Urinary bladder (tissue), 4 donors: ENCODE results near the gene RPA3. TPM values are rescaled to one million over a fixed set of nuclear protein-coding genes. Genes with fewer than 3 reads are reported as not detected.

Experiments
- DNase-seq: peaks from one replicate; pipeline ENCODE4 v3.0.0-alpha.2; 2015; ENCODE audit errors: extremely low spot score
- H3K27ac ChIP-seq: one replicate; pipeline ENCODE4 v1.5.1; 2013; ENCODE audit warnings: low read depth, mild to moderate bottlenecking, moderate library complexity
- H3K36me3 ChIP-seq: one replicate; pipeline ENCODE4 v1.6.1; 2013; ENCODE audit warnings: mild to moderate bottlenecking, moderate library complexity; ENCODE audit not compliant: insufficient read depth
- H3K4me1 ChIP-seq: one replicate; pipeline ENCODE4 v1.6.1; 2013; ENCODE audit warnings: mild to moderate bottlenecking, moderate library complexity; ENCODE audit not compliant: insufficient read depth
- H3K4me3 ChIP-seq: one replicate; pipeline ENCODE4 v1.5.1; 2013; ENCODE audit warnings: low read depth, low read length
- WGBS: extraction: QIAGEN DNeasy Blood & Tissue Kit; methylation state at CpG from one replicate; pipeline ENCODE4 v1.1.7; 2013; 5-methylcytosine and 5-hydroxymethylcytosine counted together
- polyA plus RNA-seq: library from polyadenylated mRNA; stranded (reverse); fragments of 200-250 nt; gene quantifications from one replicate; pipeline ENCODE4 v1.2.3, GENCODE V29; 2013
- total RNA-seq: library from RNA; depleted of rRNA; stranded (reverse); fragments of >200 nt; gene quantifications from one replicate; pipeline ENCODE4 v1.2.3, GENCODE V29; 2014
- donor health status: healthy with polysubstance abuse.
- donor health status: healthy.

The RPA3 gene
- total and polyA plus RNA-seq, 2 donors, result 18.3 to 21.6 TPM

DNA sequence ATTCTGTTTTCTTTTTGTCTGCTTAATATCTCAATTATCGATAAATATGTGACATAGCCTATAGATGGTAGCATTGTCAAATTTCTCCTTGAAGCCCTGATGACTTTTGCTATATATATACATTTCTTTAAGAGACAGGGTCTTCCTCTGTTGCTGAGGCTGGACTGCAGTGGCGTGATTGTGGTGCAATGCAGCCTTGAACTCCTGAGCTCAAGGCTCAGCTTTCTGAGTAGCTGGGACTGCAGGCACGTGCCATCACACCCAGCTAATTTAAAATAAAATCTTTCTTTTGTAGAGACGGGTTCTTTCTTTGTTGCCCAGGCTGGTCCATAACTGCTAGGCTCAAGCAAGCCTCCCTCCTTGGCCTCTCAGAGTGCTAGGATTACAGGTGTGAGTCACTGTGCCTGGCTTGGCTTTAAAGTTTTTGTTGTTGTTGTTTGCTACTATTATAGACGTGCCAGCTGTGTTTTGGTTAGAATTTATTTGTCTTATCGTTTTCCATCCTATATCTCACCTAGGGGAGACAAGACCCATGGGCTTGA is 70.8 kb downstream of the RPA3 start:
- Histone ChIP-seq H3K36me3 (no peaks in the 10 kb centered on the region), H3K4me1 (no peaks in the 10 kb centered on the region), H3K4me3 (no peak overlapping the region), H3K27ac (no peak overlapping the region)
- WGBS, result 68% methylated on average over 6 of the region's 6 CpGs
- no peak for DNase-seq

DNA sequence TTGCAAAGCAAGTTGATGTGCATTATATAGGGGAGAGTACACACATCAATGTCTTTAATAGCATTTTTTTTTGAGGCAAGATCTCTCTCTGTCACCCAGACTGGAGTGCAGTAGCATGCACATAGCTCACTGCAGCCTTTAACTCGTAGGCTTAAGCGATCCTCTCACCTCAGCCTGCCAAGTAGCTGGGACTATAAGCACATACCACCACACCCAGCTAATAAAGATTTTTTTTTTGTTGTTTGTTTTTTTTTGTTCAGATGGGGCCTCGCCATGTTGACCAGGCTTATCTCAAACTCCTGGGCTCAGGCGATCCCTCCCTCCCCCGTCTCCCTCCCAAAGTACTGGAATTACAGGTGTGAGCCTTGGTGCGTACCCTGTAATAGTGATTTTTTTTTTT is 76.3 kb downstream of the RPA3 start:
- no peaks in the 10 kb centered on the region for H3K4me1 ChIP-seq
- WGBS, result 87% methylated on average over 6 of the region's 6 CpGs
- H3K36me3 ChIP-seq, result no peaks in the 10 kb centered on the region
- no peak for DNase-seq
- no peak overlapping the region for H3K4me3 ChIP-seq
- no peak overlapping the region for H3K27ac ChIP-seq

DNA sequence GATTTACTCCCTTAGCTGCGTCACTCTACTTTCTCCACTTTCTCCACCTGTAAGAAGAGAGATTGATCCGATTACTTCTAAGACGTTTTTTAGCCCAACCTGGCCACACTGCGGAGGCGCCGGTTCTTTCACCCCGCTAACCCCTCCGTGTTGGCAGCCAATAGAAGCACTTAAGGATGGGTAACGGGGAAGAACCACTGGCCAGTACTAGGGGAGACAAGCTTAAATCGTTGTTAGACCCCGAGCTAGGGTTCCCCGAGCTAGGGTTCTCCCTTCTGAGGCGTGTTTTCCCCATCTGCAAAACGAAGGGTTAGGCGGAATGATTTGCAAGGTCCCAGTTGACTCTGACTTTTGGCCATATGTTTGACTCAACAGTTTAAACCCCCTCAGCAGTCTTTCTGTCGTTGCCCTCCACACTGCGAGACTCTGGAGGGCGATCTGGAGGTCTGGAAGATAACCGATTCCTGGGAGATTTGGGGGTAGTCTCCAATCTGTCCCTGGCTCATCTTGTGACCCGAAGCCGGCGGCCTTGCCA is 77.2 kb downstream of the RPA3 start:
- Histone ChIP-seq H3K4me3 (peak overlapping the region; percentile 73), H3K27ac (peak overlapping the region; percentile 68), H3K4me1 (no peaks in the 10 kb centered on the region), H3K36me3 (no peaks in the 10 kb centered on the region)
- WGBS, result 4% methylated on average over 22 of the region's 22 CpGs
- DNase-seq, result no peak

DNA sequence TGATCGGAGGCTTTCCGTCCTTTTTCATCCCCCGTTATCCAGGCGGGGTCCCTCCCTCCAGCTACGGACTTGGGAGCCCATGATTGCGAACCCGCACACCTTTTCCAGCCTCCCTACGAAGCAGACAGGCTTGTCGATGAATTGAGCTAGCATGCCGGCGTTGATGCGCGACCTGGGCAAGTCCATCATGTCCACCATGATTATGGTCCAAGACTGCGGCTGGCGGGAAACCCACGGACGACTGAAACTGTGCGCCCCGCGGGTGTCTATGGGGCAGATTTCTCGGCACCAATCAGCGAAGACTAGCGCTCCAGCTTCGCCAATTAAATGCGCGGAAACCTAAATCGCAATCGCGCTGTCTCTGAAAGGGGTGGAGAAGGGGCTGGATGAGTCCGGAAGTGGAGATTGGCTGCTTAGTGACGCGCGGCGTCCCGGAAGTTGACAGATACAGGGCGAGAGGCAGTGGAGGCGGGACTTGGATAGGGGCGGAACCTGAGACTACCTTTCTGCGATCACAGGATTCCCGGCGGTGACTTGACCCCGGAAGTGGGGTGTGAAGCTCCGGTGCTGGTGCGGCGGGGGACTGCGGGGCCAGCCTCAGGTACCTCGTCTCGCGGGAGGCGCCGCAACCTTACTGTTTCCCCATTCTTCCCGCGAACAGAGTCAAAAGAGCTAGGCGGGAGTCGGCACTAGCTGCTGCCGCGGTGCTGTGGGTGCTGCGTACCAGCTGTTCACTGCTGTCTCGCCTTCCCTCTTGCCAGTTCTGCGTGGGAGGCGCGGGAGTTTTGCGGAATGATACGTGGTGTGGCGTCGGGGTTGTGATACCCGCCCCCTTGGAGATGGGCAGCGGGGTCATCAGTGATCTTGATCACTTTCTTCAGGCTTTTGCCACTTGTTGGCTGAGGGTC is 77.9 kb downstream of the RPA3 start, which contains the start of gene UMAD1:
UMAD1 (plus strand) TSS at position 532 of the 908 bp plus-strand sequence. CDS start 32,620 bp downstream, outside the sequence.
- peak within 1 kb of the TSS; percentile 68 for H3K27ac ChIP-seq
- DNase-seq, result peak; percentile 99
- peak within 1 kb of the TSS; percentile 73 for H3K4me3 ChIP-seq
- WGBS, result under 1% methylated on average over 68 of the region's 68 CpGs
- H3K4me1 ChIP-seq, result no peaks in the 10 kb centered on the region
- H3K36me3 ChIP-seq, result no peaks in the 10 kb centered on the region

DNA sequence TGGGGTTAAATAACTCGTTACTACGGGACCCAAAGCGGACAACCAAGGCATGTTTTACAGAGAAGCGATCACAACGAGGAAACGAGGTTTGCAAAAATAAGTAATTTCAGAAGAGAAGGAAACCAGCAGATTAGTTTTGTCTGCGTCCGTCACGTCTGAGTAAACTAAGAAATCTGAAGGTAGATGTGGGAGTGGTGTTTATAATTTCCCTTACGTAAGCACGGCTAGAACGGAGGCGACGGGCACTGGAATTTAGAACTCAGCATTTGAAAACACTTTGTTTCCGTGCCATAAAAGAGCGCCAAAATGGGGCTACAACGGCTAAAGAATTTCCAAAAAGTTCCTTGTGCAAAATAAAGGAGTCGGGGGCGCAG is 78.6 kb downstream of the RPA3 start:
- H3K4me3 ChIP-seq, result peak overlapping the region; percentile 73
- peak; percentile 23 for DNase-seq
- H3K4me1 ChIP-seq, result no peaks in the 10 kb centered on the region
- peak overlapping the region; percentile 68 for H3K27ac ChIP-seq
- under 1% methylated on average over 19 of the region's 19 CpGs for WGBS
- no peaks in the 10 kb centered on the region for H3K36me3 ChIP-seq

DNA sequence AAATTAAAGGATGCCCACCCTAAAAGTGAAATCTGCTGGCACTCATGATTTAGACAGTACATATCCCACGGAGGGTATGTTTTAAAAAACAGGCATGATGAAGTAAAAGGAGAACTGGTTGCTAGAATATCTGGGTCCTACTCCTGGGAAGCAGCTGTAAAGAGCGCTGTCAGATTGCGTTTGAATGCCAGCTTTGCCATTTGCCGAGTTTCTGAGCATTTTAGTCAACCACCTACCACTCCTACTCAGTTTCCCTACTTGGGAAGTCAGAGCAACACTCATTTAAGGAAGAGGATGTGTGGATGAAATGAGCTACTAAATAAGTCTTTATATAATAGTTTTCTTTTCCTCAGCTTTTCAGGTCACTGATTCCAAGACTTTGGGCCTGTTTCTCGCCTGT is 79.0 kb downstream of the RPA3 start:
- H3K27ac ChIP-seq, result no peak overlapping the region
- peak overlapping the region; percentile 73 for H3K4me3 ChIP-seq
- DNase-seq, result no peak
- no peaks in the 10 kb centered on the region for H3K36me3 ChIP-seq
- WGBS, result 22% methylated on average over 5 of the region's 5 CpGs
- H3K4me1 ChIP-seq, result no peaks in the 10 kb centered on the region

DNA sequence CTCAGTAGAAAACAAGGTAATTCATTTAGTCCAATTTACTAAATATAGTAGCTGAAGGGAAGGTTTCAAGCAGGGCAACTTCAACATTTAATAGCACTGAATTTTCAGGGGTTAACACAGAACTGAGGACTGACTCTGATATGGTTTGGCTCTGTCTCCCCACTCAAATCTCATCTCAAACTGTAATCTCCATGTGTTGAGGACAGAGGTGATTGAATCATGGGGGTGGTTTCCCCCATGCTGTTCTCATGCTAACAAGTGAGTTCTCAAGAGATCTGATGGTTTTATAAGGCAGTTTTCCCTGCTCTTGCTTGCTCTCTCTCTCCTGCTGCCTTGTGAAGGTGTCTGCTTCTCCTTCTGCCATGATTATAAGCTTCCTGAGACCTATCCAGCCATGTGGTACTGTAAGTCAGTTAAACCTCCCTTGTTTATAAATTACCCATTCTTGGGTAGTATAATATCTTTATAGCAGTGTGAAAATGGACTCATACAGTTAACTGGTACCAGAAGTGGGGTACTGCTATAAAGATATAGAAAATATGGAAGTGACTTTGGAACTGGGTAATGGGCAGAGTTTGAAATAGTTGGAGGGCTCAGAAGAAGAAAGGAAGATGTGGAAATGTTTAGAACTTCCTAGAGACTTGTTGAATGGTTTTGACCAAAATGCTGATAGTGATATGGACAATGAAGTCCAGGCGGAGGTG is 87.6 kb downstream of the RPA3 start:
- Histone ChIP-seq H3K4me1 (no peaks in the 10 kb centered on the region), H3K27ac (no peak overlapping the region), H3K36me3 (no peaks in the 10 kb centered on the region), H3K4me3 (no peak overlapping the region)
- no peak for DNase-seq
- WGBS, result 100% methylated on average over 1 of the region's 1 CpG

DNA sequence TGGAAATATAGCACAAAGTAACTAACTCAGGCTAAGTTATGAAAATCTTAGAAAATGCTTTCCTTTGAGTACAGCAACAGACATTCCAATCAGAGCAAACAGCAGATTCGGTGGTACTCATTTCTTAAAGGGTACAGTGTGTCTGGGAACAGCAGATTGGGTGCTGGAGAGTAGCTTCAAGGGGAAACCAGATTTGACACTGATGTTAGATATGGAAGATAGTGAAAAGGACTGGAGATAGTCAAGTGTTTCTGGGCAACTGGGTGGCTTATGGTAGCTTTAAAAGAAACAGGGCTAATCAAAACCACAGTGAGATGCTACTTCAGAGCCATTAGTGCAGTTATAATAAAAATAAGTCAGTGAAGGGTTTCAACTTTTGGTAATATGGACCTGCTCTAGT is 89.9 kb downstream of the RPA3 start:
- H3K4me1 ChIP-seq, result no peaks in the 10 kb centered on the region
- DNase-seq, result no peak
- WGBS, result 79% methylated on average over 1 of the region's 1 CpG

DNA sequence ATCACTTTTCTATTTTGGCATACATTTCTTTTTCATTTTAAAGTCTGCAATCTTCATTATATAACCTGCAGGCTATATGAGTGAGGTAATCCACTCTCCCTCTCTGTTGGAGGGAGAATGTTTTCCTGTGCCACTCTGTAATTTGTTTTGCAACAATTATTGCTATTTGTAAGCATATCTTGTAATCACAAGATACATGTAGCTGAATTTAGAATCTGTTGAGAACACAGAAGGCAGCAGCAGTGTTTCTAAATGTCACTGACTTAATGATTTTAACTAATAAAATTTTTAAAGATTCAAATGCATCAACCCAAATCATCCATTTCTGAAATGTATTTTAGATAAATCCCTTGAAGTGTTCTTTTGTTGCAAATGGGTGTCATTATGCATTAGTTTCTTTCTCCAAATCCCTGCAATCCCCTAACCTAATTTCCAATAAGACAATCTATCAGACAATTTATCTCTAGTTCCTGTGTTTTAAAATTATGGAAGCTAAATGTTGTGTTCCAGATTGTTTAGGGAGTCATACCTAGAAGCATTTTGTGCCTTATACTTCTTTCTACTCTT is 97.7 kb downstream of the RPA3 start:
- Histone ChIP-seq H3K27ac (no peak overlapping the region), H3K36me3 (no peaks in the 10 kb centered on the region), H3K4me3 (no peak overlapping the region), H3K4me1 (no peaks in the 10 kb centered on the region)
- DNase-seq, result no peak

More for the DNA sequence above, 89.9 kb downstream of the RPA3 start:
- Histone ChIP-seq H3K27ac (no peak overlapping the region), H3K36me3 (no peaks in the 10 kb centered on the region), H3K4me3 (no peak overlapping the region)

DNA sequence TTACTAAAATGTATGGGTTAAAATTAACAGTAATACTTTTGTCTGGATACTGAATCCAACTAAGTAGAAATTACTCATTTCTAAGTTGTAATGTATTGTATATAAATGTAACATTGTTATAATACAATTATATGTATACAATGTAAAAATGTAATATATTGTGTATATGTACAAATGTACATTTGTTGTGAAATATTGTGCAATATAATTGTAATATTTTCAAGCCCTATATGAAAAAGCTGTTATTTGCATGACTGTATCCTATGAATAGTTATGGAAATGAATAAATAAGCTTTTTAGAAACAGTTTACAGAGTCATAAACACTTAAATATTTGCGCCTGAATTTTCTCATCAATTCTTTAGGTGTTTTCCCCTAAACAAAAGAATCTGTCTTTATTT is 98.2 kb downstream of the RPA3 start:
- Histone ChIP-seq H3K36me3 (no peaks in the 10 kb centered on the region), H3K27ac (no peak overlapping the region), H3K4me3 (no peak overlapping the region), H3K4me1 (no peaks in the 10 kb centered on the region)
- 94% methylated on average over 1 of the region's 1 CpG for WGBS
- no peak for DNase-seq

DNA sequence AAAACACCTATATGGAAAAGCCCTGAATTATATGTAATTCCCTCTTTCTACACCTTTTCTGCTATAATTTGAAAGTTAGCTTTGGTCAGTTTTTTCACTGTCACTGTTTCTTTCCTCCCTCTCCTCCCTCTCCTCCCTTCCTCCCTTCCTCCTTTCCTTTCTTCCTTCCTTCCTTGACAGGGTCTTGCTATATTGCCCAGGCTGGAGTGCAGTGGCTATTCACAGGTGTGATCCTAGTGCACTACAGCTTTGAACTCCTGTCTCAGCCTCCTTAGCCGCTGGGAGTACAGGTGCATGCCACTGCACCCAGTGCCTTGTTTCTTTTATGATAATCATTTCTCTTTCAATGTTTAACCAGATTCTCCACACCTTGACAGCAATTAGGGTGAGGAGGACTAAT is 100.0 kb downstream of the RPA3 start:
- no peak for DNase-seq
- H3K4me3 ChIP-seq, result no peak overlapping the region
- no peaks in the 10 kb centered on the region for H3K4me1 ChIP-seq
- 94% methylated on average over 1 of the region's 1 CpG for WGBS
- no peaks in the 10 kb centered on the region for H3K36me3 ChIP-seq
- H3K27ac ChIP-seq, result no peak overlapping the region

DNA sequence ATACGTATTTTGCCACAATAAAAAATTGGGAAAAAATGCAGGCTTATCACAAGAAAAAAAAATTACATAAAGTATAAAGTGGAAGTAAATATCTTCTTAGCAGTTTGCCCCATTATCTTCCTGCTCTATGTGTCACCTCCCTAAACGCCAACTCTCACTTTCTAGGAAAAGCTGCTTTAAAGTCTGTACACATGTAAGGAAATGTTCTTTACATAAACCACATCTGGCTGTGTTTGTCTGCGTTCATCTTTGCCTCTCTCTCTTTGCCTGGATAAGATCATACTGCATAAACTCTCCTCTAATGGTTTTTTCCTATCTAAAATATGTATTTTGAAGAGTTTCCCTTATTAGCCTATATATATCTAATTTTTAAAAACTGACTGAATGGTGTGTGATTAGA is 100.9 kb downstream of the RPA3 start:
- H3K27ac ChIP-seq, result no peak overlapping the region
- H3K4me3 ChIP-seq, result no peak overlapping the region
- DNase-seq, result no peak
- no peaks in the 10 kb centered on the region for H3K4me1 ChIP-seq
- 72% methylated on average over 3 of the region's 3 CpGs for WGBS
- H3K36me3 ChIP-seq, result no peaks in the 10 kb centered on the region

DNA sequence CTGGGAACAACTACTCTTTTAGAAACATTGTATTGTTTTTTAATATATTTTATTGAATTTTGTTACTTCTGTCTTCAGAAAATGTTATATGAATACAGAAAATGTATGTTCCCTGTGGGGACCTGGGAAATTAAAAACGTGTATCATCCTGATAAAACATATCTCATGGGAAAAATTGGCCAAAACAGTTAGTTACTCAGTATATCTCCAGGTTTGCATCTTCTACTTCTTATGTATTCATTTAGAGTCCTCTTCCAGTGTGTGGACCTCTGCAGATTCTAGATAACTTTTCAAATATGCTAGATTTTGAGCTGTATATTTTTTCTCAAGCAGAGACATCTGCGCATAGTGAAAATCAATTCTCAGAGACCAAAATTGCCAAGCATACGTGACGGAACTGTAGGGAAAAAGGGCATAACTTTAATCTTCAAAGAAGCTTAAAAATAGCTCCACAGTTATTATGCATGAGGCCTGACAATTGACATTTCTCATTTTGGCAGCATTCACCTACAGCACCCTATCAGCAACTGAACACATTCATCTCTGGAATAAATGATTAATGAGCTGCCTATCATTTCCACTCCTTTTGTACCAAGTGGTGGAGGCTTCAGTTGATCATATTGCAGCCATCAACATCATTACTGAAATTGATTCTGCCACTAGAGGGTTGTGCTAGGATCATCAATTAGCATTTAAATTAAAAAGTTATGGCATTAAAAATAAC is 104.2 kb downstream of the RPA3 start:
- H3K27ac ChIP-seq, result no peak overlapping the region
- H3K4me1 ChIP-seq, result no peaks in the 10 kb centered on the region
- WGBS, result 77% methylated on average over 4 of the region's 4 CpGs
- no peaks in the 10 kb centered on the region for H3K36me3 ChIP-seq
- no peak overlapping the region for H3K4me3 ChIP-seq
- no peak for DNase-seq
